K562 (cell line): ENCODE data around the gene ZBTB25. TPM values are rescaled to one million over a fixed set of nuclear protein-coding genes. Genes with fewer than 3 reads are reported as not detected.

Source experiments
- ATAC-seq: fragments of 200-7000 bp; cut with Tn5 transposase; 3 replicates; pipeline ENCODE4 v1.9.1; 2020; ENCODE audit warnings: moderate library complexity
- BruUV-seq: library from RNA; stranded (reverse); fragments of 400-500 nt; replicated peaks from 2 replicates; lab custom pipeline; 2021; lab: Mats Ljungman, UMichigan
- CTCF ChIA-PET: fragments of 300-600 bp; formaldehyde crosslinking; extraction: SDS; loops from one replicate; lab custom pipeline; 2021; ENCODE audit warnings: low intra/inter-chr PET ratio; lab: Yijun Ruan, JAX
- POLR2A ChIA-PET: fragments of 300-600, 350-650 bp; sonication (Branson Sonifier 250); formaldehyde crosslinking; extraction: SDS; loops from one replicate; lab custom pipeline; 2021; ENCODE audit warnings: antibody characterized with exemption, inconsistent platforms; lab: Yijun Ruan, JAX
- DNase-seq, 4 experiments: peaks; one replicate each; pipeline versions ENCODE4 v3.0.0 to v3.0.0-alpha.2; 2011 to 2018; ENCODE audit warnings: low spot score in 3 of 4, mixed read lengths in 3 of 4; ENCODE audit errors: extremely low read depth in 1 of 4
- FAIRE-seq: peaks from 2 replicates; lab custom pipeline; 2011; peaks lifted over from hg19 to GRCh38; lab: Jason Lieb, UNC
- H2AFZ ChIP-seq: 2 replicates; pipeline ENCODE4 v1.6.0; 2011; ENCODE audit warnings: low read depth, low read length, control low read depth, inconsistent platforms
- H3K27ac ChIP-seq: fragments of 200-600 bp; 3 replicates; pipeline ENCODE4 v1.8.0; 2011; ENCODE audit warnings: low read depth, mild to moderate bottlenecking, control low read depth, inconsistent platforms, low read length, moderate library complexity, mixed read lengths; ENCODE audit errors: extremely low read depth
- H3K27me3 ChIP-seq, 2 experiments: fragments of 300-600 bp in 1 of 2; 2 replicates in 1 of 2; 3 replicates in 1 of 2; pipeline versions ENCODE4 v1.6.0 to v1.8.0; 2011; ENCODE audit warnings: inconsistent platforms in 2 of 2, low read length in 2 of 2, mild to moderate bottlenecking in 1 of 2, mixed read lengths in 1 of 2, moderate library complexity in 1 of 2; ENCODE audit not compliant: control insufficient read depth in 2 of 2, insufficient read depth in 2 of 2
- H3K36me3 ChIP-seq: fragments of 300-600 bp; 3 replicates; pipeline ENCODE4 v1.8.0; 2011; ENCODE audit warnings: mild to moderate bottlenecking, low read length, inconsistent platforms; ENCODE audit not compliant: control insufficient read depth, insufficient read depth
- H3K4me1 ChIP-seq, 2 experiments: fragments of 200-600 bp in 1 of 2; replicated peaks in 1 of 2; 2 replicates in 1 of 2; 3 replicates in 1 of 2; pipeline versions ENCODE4 v1.5.1 to v1.8.0; 2011; ENCODE audit warnings: inconsistent platforms in 2 of 2, low read length in 2 of 2, mild to moderate bottlenecking in 1 of 2, mixed read lengths in 1 of 2, moderate library complexity in 1 of 2; ENCODE audit not compliant: control insufficient read depth in 2 of 2, insufficient read depth in 2 of 2
- H3K4me2 ChIP-seq: 2 replicates; pipeline ENCODE4 v1.6.1; 2011; ENCODE audit warnings: low read length, control low read depth, inconsistent platforms, mixed read lengths; ENCODE audit not compliant: insufficient read depth
- H3K4me3 ChIP-seq: fragments of 200-600 bp; sonication (generic), shearing (Covaris generic); 2 replicates; pipeline ENCODE4 v1.5.1; 2016; ENCODE audit warnings: control low read depth, inconsistent platforms
- H3K79me2 ChIP-seq: fragments of 200-600 bp; 3 replicates; pipeline ENCODE4 v1.8.0; 2011; ENCODE audit warnings: low read length, inconsistent platforms; ENCODE audit not compliant: control insufficient read depth, insufficient read depth
- H3K9ac ChIP-seq, 2 experiments: 2 replicates each; pipeline versions ENCODE4 v1.6.0 to v1.6.1; 2011; ENCODE audit warnings: low read depth in 2 of 2, low read length in 2 of 2, control low read depth in 1 of 2, inconsistent platforms in 1 of 2, mild to moderate bottlenecking in 1 of 2, mixed read lengths in 1 of 2; ENCODE audit not compliant: insufficient read depth in 1 of 2
- H3K9me1 ChIP-seq: one replicate; pipeline ENCODE4 v1.6.0; 2011; ENCODE audit warnings: inconsistent platforms, mild to moderate bottlenecking, low read length, moderate library complexity; ENCODE audit not compliant: control insufficient read depth, insufficient read depth
- H3K9me3 ChIP-seq: replicated peaks from 2 replicates; pipeline ENCODE4 v1.5.1; 2011; ENCODE audit warnings: low read depth, low read length, inconsistent platforms; ENCODE audit not compliant: control insufficient read depth, insufficient read depth
- H4K20me1 ChIP-seq: replicated peaks from 2 replicates; pipeline ENCODE4 v1.6.1; 2011; ENCODE audit warnings: low read length, inconsistent platforms, mixed read lengths; ENCODE audit not compliant: control insufficient read depth, insufficient read depth
- CCAR2 ChIP-seq: fragments of 200-400 bp; formaldehyde crosslinking; IDR thresholded peaks from 2 replicates; pipeline ENCODE4 v1.6.1; 2017; ENCODE audit warnings: mild to moderate bottlenecking, low read depth, low read length
- CHAMP1 ChIP-seq: fragments of 450-650 bp; IDR thresholded peaks from 2 replicates; pipeline ENCODE4 v1.6.1; 2016; ENCODE audit warnings: mild to moderate bottlenecking
- DNMT1 ChIP-seq: fragments of 450-650 bp; IDR thresholded peaks from 2 replicates; pipeline ENCODE4 v1.6.1; 2016; ENCODE audit warnings: antibody characterized with exemption, mild to moderate bottlenecking
- FOXA1 ChIP-seq: fragments of 450-650 bp; IDR thresholded peaks from 2 replicates; pipeline ENCODE4 v1.6.1; 2016; ENCODE audit warnings: mild to moderate bottlenecking, borderline replicate concordance
- MCM5 ChIP-seq: fragments of 450-650 bp; IDR thresholded peaks from 2 replicates; pipeline ENCODE4 v1.6.1; 2016; ENCODE audit warnings: low read depth
- MIER1 ChIP-seq: fragments of 450-650 bp; IDR thresholded peaks from 2 replicates; pipeline ENCODE4 v1.6.1; 2016; ENCODE audit warnings: antibody characterized with exemption, mild to moderate bottlenecking, low read depth
- NUFIP1 ChIP-seq: fragments of 450-650 bp; IDR thresholded peaks from 2 replicates; pipeline ENCODE4 v1.6.1; 2018; ENCODE audit not compliant: partially characterized antibody
- RB1 ChIP-seq: fragments of 450-650 bp; IDR thresholded peaks from 2 replicates; pipeline ENCODE4 v1.6.1; 2017; ENCODE audit warnings: low read depth, mild to moderate bottlenecking
- TEAD4 ChIP-seq, 2 experiments: sonication (generic) in 1 of 2; formaldehyde crosslinking in 1 of 2; IDR thresholded peaks; 2 replicates each; pipeline versions ENCODE4 v1.6.1 to v1.8.0; 2012 to 2022; ENCODE audit warnings: borderline replicate concordance in 1 of 2, inconsistent platforms in 1 of 2, low read length in 1 of 2, mild to moderate bottlenecking in 1 of 2, missing genetic modification reagents in 1 of 2
- ZBTB17 ChIP-seq: fragments of 450-650 bp; formaldehyde crosslinking; IDR thresholded peaks from 2 replicates; pipeline ENCODE4 v1.4.0; 2020; ENCODE audit warnings: mild to moderate bottlenecking
- ZFX ChIP-seq: sonication (generic); formaldehyde crosslinking; IDR thresholded peaks from 2 replicates; pipeline ENCODE4 v1.8.0; 2022; ENCODE audit warnings: mild to moderate bottlenecking, missing genetic modification reagents, moderate library complexity
- ZNF224 ChIP-seq: sonication (generic); formaldehyde crosslinking; IDR thresholded peaks from 2 replicates; pipeline ENCODE4 v1.8.0; 2022; ENCODE audit warnings: mild to moderate bottlenecking, missing genetic modification reagents
- ZNF407 ChIP-seq: fragments of 450-650 bp; IDR thresholded peaks from 2 replicates; pipeline ENCODE4 v1.6.1; 2016; ENCODE audit warnings: low read depth
- WGBS: fragments of 100-300 bp; shearing (Covaris generic); methylation state at CpG from one replicate; pipeline ENCODE4 v1.1.6; 2016; ENCODE audit warnings: low coverage, mixed read lengths; ENCODE audit not compliant: insufficient coverage; ENCODE audit errors: missing lambda C conversion rate; 5-methylcytosine and 5-hydroxymethylcytosine counted together
- in situ Hi-C: fragments of 300-500 bp; cut with MboI; formaldehyde crosslinking; loops from 4 replicates; pipeline ENCODE4 v1.15.0; 2018; ENCODE audit warnings: inconsistent platforms, mixed read lengths
- intact Hi-C: fragments of 100-400 bp; cut with micrococcal nuclease; formaldehyde crosslinking; loops from 2 replicates; pipeline ENCODE4 v1.14.2; 2022
- polyA plus RNA-seq, 8 experiments: library from polyadenylated mRNA; depleted of rRNA in 4 of 8; stranded (reverse) in 5 of 8; unstranded in 3 of 8; fragments of >200 nt; fragmentation: Nextera tagmentation in 2 of 8; fragmentation: Illumina TruSeq in 1 of 8; extraction: Ambion mirVana in 2 of 8; extraction: Trizol in 1 of 8; gene quantifications; 2 replicates each; pipeline versions ENCODE4 v1.2.1 to v1.2.3, GENCODE V29; 2011 to 2014; ENCODE audit warnings: inconsistent platforms in 1 of 8, missing spikeins in 1 of 8
- total RNA-seq, 7 experiments: library from RNA; depleted of rRNA in 6 of 7; stranded (reverse); fragments of >200 nt in 6 of 7; fragmentation: Illumina TruSeq in 2 of 7; extraction: Trizol in 2 of 7; gene quantifications; 2 replicates each; pipeline versions ENCODE4 v1.2.1 to v1.2.3, GENCODE V29; 2011 to 2021; ENCODE audit warnings: low replicate concordance in 1 of 7

Gene ZBTB25
- total and polyA plus RNA-seq, 9 of the 15 experiments (the other 6 are each of a cell fraction or from before 2014, with no cell fraction given): 0.61 to 3.9 (median 2.3) TPM

GRCh38 chr14:64491637-64492036 is 12.0 kb downstream of the ZBTB25 start:
- Histone ChIP-seq H3K79me2 (no peaks in the 10 kb centered on the region), H4K20me1 (no peaks in the 10 kb centered on the region), H3K9me1 (no peaks in the 10 kb centered on the region), H3K36me3 (peaks cover 13% of the 10 kb centered on the region; the same call in 1 of the 3 replicates), H3K9ac (no peak overlapping the region), H3K4me3 (no peak overlapping the region), H3K27me3 (no peaks in the 10 kb centered on the region), H2AFZ (no peak overlapping the region), H3K4me2 (no peak overlapping the region), H3K9me3 (no peaks in the 10 kb centered on the region), H3K4me1 (no peaks in the 10 kb centered on the region), H3K27ac (no peak overlapping the region)
- ChIA-PET CTCF (no interaction called here), POLR2A (interaction anchor here (1.1 to 1.2 kb wide), 2 partner anchors 16 to 26 kb away, joined by 3 read pairs; partner anchors contain the start of gene AKAP5)
- DNase-seq (no peak), ATAC-seq (no peak), FAIRE-seq (no peak)
- WGBS: 71% methylated on average over 2 of the region's 2 CpGs
- intact Hi-C loops (no loop called here), in situ Hi-C loops (no loop called here)
- TF ChIP-seq MIER1: no peak
- TF ChIP-seq TEAD4 (IDR thresholded peaks at IDR 0.05; ENCODE audit: low read length): no peak
- no peak for TF ChIP-seq TEAD4 (CRISPR knock-in tag; IDR thresholded peaks at IDR 0.05; ENCODE audit: borderline replicate concordance)
- no peak for TF ChIP-seq CCAR2
- TF ChIP-seq ZNF224: no peak
- TF ChIP-seq CHAMP1: no peak
- TF ChIP-seq ZBTB17 (CRISPR knock-in tag): no peak
- TF ChIP-seq DNMT1: no peak
- TF ChIP-seq ZFX (CRISPR knock-in tag): no peak
- no peak for TF ChIP-seq MCM5
- no peak for TF ChIP-seq RB1
- TF ChIP-seq FOXA1: no peak
- no peak for TF ChIP-seq ZNF407
- TF ChIP-seq NUFIP1: no peak
- BruUV-seq: no TSS peak
